DOHH2 (cell line): Measurements from ENCODE around the gene VPS54.

Experiments
- H3F3A ChIP-seq: fragments of 200-600 bp; sonication (generic), shearing (Covaris generic); 2 replicates; pipeline ENCODE4 v1.6.0; 2016; ENCODE audit warnings: antibody characterized with exemption, mild to moderate bottlenecking; ENCODE audit not compliant: control insufficient read depth, insufficient read depth
- H3K27ac ChIP-seq: fragments of 200-600 bp; sonication (generic); 2 replicates; pipeline ENCODE4 v1.5.1; 2014; ENCODE audit warnings: low read depth, mild to moderate bottlenecking, low read length, moderate library complexity
- H3K27me3 ChIP-seq: fragments of 200-600 bp; sonication (generic); 2 replicates; pipeline ENCODE4 v1.6.1; 2014; ENCODE audit warnings: mild to moderate bottlenecking, low read length, mixed read lengths; ENCODE audit not compliant: control insufficient read depth
- H3K36me3 ChIP-seq: fragments of 200-600 bp; sonication (generic); 2 replicates; pipeline ENCODE4 v1.6.1; 2014; ENCODE audit warnings: mild to moderate bottlenecking, low read length, moderate library complexity, mixed read lengths; ENCODE audit not compliant: control insufficient read depth
- H3K4me1 ChIP-seq: fragments of 200-600 bp; sonication (generic); 2 replicates; pipeline ENCODE4 v1.6.1; 2014; ENCODE audit warnings: mild to moderate bottlenecking, low read length, mixed read lengths; ENCODE audit not compliant: control insufficient read depth
- H3K4me2 ChIP-seq: fragments of 200-600 bp; sonication (generic); 2 replicates; pipeline ENCODE4 v1.6.0; 2014; ENCODE audit warnings: mild to moderate bottlenecking, low read length, moderate library complexity
- H3K4me3 ChIP-seq: fragments of 200-600 bp; sonication (generic); 2 replicates; pipeline ENCODE4 v1.5.1; 2014; ENCODE audit warnings: mild to moderate bottlenecking, low read length, mixed read lengths
- H3K79me2 ChIP-seq: fragments of 200-600 bp; sonication (generic); 2 replicates; pipeline ENCODE4 v1.6.1; 2014; ENCODE audit warnings: mild to moderate bottlenecking, low read length, mixed read lengths; ENCODE audit not compliant: control insufficient read depth
- H3K9me2 ChIP-seq: fragments of 200-600 bp; sonication (generic); replicated peaks from 2 replicates; pipeline ENCODE4 v1.6.1; 2014; ENCODE audit warnings: mild to moderate bottlenecking, low read length, mixed read lengths; ENCODE audit not compliant: control insufficient read depth
- H3K9me3 ChIP-seq: fragments of 200-600 bp; sonication (generic); 2 replicates; pipeline ENCODE4 v1.6.1; 2014; ENCODE audit warnings: antibody characterized with exemption, low read length, mixed read lengths; ENCODE audit not compliant: control insufficient read depth, insufficient read depth
- H4K20me1 ChIP-seq: fragments of 200-600 bp; sonication (generic); 2 replicates; pipeline ENCODE4 v1.6.0; 2014; ENCODE audit warnings: low read depth, mild to moderate bottlenecking, antibody characterized with exemption, low read length, moderate library complexity; ENCODE audit not compliant: control insufficient read depth, insufficient read depth
- EZH2phosphoT487 ChIP-seq: fragments of 200-600 bp; sonication (generic); IDR thresholded peaks from 2 replicates; pipeline ENCODE4 v1.6.1; 2017; ENCODE audit warnings: borderline replicate concordance, mild to moderate bottlenecking, antibody characterized with exemption, low read length, moderate library complexity, mixed read lengths
- TF ChIP-seq, protein P1 (sequence below): fragments of 200-600 bp; sonication (generic); IDR thresholded peaks from one replicate; pipeline ENCODE4 v1.5.1; 2014; ENCODE audit warnings: antibody characterized with exemption, mild to moderate bottlenecking, low read depth, low read length; ENCODE audit not compliant: poor library complexity, severe bottlenecking

The VPS54 gene

GRCh38 chr2:64008434-64009009 is 10.7 kb downstream of the VPS54 start:
- Histone ChIP-seq H3F3A (no peaks in the 10 kb centered on the region), H3K27me3 (no peaks in the 10 kb centered on the region), H3K9me3 (no peaks in the 10 kb centered on the region), H3K36me3 (no peaks in the 10 kb centered on the region), H4K20me1 (peaks cover 2% of the 10 kb centered on the region; the same call in 1 of the 2 replicates), H3K27ac (no peak overlapping the region), H3K79me2 (peaks cover 38% of the 10 kb centered on the region), H3K9me2 (no peaks in the 10 kb centered on the region), H3K4me2 (no peak overlapping the region), H3K4me3 (no peak overlapping the region), H3K4me1 (no peaks in the 10 kb centered on the region)
- no peak for TF ChIP-seq EZH2phosphoT487
- TF ChIP-seq, protein P1, sequence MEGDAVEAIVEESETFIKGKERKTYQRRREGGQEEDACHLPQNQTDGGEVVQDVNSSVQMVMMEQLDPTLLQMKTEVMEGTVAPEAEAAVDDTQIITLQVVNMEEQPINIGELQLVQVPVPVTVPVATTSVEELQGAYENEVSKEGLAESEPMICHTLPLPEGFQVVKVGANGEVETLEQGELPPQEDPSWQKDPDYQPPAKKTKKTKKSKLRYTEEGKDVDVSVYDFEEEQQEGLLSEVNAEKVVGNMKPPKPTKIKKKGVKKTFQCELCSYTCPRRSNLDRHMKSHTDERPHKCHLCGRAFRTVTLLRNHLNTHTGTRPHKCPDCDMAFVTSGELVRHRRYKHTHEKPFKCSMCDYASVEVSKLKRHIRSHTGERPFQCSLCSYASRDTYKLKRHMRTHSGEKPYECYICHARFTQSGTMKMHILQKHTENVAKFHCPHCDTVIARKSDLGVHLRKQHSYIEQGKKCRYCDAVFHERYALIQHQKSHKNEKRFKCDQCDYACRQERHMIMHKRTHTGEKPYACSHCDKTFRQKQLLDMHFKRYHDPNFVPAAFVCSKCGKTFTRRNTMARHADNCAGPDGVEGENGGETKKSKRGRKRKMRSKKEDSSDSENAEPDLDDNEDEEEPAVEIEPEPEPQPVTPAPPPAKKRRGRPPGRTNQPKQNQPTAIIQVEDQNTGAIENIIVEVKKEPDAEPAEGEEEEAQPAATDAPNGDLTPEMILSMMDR, result no peak

- no peak overlapping the region for H3K27ac ChIP-seq
- H3K27me3 ChIP-seq, result no peaks in the 10 kb centered on the region
- no peaks in the 10 kb centered on the region for H3K9me3 ChIP-seq
- H3K4me3 ChIP-seq, result no peak overlapping the region
- no peak for TF ChIP-seq EZH2phosphoT487
- TF ChIP-seq, protein P1, result no peak
- no peak overlapping the region for H3K4me2 ChIP-seq
- no peaks in the 10 kb centered on the region for H3K9me2 ChIP-seq
- H3K4me1 ChIP-seq, result no peaks in the 10 kb centered on the region
- peaks cover 35% of the 10 kb centered on the region for H3K79me2 ChIP-seq
- H3K36me3 ChIP-seq, result no peaks in the 10 kb centered on the region
- H3F3A ChIP-seq, result no peaks in the 10 kb centered on the region
- H4K20me1 ChIP-seq, result no peaks in the 10 kb centered on the region
These were observed 11.3 kb downstream of the VPS54 start for GRCh38 chr2:64007924-64008323.

DNA sequence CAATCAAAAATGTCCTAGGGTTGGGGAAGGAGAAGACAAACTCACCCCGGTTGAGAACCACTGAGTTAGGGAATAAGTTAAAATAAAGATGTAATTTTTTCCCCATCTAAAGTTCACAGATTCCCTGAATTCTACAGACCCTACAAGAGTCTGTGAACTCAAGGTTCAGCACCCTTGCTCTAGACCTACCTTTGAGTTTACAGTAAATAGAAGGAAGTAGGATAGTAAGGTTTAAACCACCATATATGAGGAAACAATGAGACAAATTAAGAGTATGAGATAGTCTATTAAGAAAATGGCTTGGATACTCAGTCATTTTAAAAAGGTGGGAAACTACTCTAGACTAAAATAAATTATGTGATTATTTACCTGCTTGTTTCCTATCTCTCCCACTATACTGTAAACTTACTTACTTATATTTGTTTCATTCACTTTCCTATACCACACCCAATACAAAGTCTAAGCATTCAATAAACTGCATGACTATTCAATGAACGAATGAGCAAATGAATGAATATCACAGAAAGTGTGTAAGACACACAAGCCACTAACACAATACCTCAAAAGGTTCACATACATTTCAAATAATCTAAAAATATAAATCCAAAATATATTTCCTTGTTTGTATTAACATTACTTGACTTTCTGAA is 13.4 kb downstream of the VPS54 start:
- no peak for TF ChIP-seq EZH2phosphoT487
- TF ChIP-seq, protein P1, result no peak
- no peak overlapping the region for H3K27ac ChIP-seq

More for the DNA sequence above, 13.4 kb downstream of the VPS54 start:
- H3F3A ChIP-seq, result no peaks in the 10 kb centered on the region
- H4K20me1 ChIP-seq, result no peaks in the 10 kb centered on the region
- H3K9me2 ChIP-seq, result no peaks in the 10 kb centered on the region
- no peaks in the 10 kb centered on the region for H3K9me3 ChIP-seq
- no peaks in the 10 kb centered on the region for H3K4me1 ChIP-seq
- H3K79me2 ChIP-seq, result peaks cover 31% of the 10 kb centered on the region
- no peak overlapping the region for H3K4me3 ChIP-seq
- no peak overlapping the region for H3K4me2 ChIP-seq
- H3K36me3 ChIP-seq, result peaks cover 6% of the 10 kb centered on the region; the same call in 1 of the 2 replicates
- H3K27me3 ChIP-seq, result no peaks in the 10 kb centered on the region
